OCI-LY7 (cell line): ENCODE results near the gene RHOG. TPM values are rescaled to one million over a fixed set of nuclear protein-coding genes. Genes with fewer than 3 reads are reported as not detected.
A peak's percentile ranks its signal among the peaks of the same experiment; 100 is the strongest.

ENCODE experiments used
- Bru-seq: library from RNA; stranded (reverse); fragments of 400-500 nt; gene quantifications from one replicate; lab custom pipeline; 2021; lab: Mats Ljungman, UMichigan
- BruChase-seq, 2 experiments: library from RNA; stranded (reverse); fragments of 400-500 nt; gene quantifications; one replicate each; lab custom pipeline; 2021; lab: Mats Ljungman, UMichigan
- BruUV-seq: library from RNA; stranded (reverse); fragments of 400-500 nt; replicated peaks from 2 replicates; lab custom pipeline; 2021; lab: Mats Ljungman, UMichigan
- CTCF ChIA-PET: fragments of 300-600 bp; sonication (Branson Sonifier 250); formaldehyde crosslinking; loops from one replicate; lab custom pipeline; 2022; ENCODE audit warnings: antibody characterized with exemption; ENCODE audit not compliant: unreplicated experiment; lab: Charles Lee
- POLR2A ChIA-PET: fragments of 300-600 bp; sonication (Branson Sonifier 250); formaldehyde crosslinking; loops from one replicate; lab custom pipeline; 2022; ENCODE audit warnings: antibody characterized with exemption; lab: Charles Lee
- DNase-seq: peaks from one replicate; pipeline ENCODE4 v3.0.0-alpha.2; 2015; ENCODE audit warnings: low spot score
- H2AFZ ChIP-seq: fragments of 200-600 bp; sonication (generic), shearing (Covaris generic); 2 replicates; pipeline ENCODE4 v1.6.1; 2014; ENCODE audit warnings: mild to moderate bottlenecking, antibody characterized with exemption, low read length, moderate library complexity
- H3K27ac ChIP-seq: fragments of 200-600 bp; sonication (generic); 2 replicates; pipeline ENCODE4 v1.5.1; 2014; ENCODE audit warnings: mixed run types, low read depth, mild to moderate bottlenecking, moderate library complexity, low read length, inconsistent platforms; ENCODE audit not compliant: poor library complexity, severe bottlenecking
- H3K36me3 ChIP-seq: fragments of 200-600 bp; sonication (generic); 2 replicates; pipeline ENCODE4 v1.6.1; 2014; ENCODE audit warnings: mild to moderate bottlenecking, antibody characterized with exemption, low read length, moderate library complexity, mixed read lengths; ENCODE audit not compliant: insufficient read depth
- H3K4me1 ChIP-seq: fragments of 200-600 bp; sonication (generic); 2 replicates; pipeline ENCODE4 v1.5.1; 2014; ENCODE audit warnings: mild to moderate bottlenecking, low read length; ENCODE audit not compliant: insufficient read depth, poor library complexity, severe bottlenecking
- H3K4me2 ChIP-seq: fragments of 200-600 bp; sonication (generic); 2 replicates; pipeline ENCODE4 v1.6.1; 2014; ENCODE audit warnings: mild to moderate bottlenecking, low read length
- H3K4me3 ChIP-seq: fragments of 200-600 bp; sonication (generic); 2 replicates; pipeline ENCODE4 v1.5.1; 2014; ENCODE audit warnings: mild to moderate bottlenecking, low read depth, low read length; ENCODE audit not compliant: poor library complexity, severe bottlenecking
- H3K79me2 ChIP-seq: fragments of 200-600 bp; sonication (generic); 2 replicates; pipeline ENCODE4 v1.6.1; 2016; ENCODE audit warnings: low read depth, mild to moderate bottlenecking, low read length, moderate library complexity, mixed read lengths; ENCODE audit not compliant: insufficient read depth
- H3K9me2 ChIP-seq: fragments of 200-600 bp; sonication (generic); 2 replicates; pipeline ENCODE4 v1.6.1; 2016; ENCODE audit warnings: mild to moderate bottlenecking, low read length, mixed read lengths; ENCODE audit not compliant: insufficient read depth
- H3K9me3 ChIP-seq: fragments of 200-600 bp; sonication (generic); 2 replicates; pipeline ENCODE4 v1.6.1; 2014; ENCODE audit warnings: mild to moderate bottlenecking, mixed run types, low read length, mixed read lengths
- H4K20me1 ChIP-seq: fragments of 200-600 bp; sonication (generic); 2 replicates; pipeline ENCODE4 v1.6.1; 2014; ENCODE audit warnings: mild to moderate bottlenecking, antibody characterized with exemption, low read length, moderate library complexity, mixed read lengths; ENCODE audit not compliant: insufficient read depth
- EZH2phosphoT487 ChIP-seq: fragments of 200-600 bp; sonication (generic); IDR thresholded peaks from 2 replicates; pipeline ENCODE4 v1.6.1; 2018; ENCODE audit warnings: low read depth, borderline replicate concordance, mild to moderate bottlenecking, mixed run types, antibody characterized with exemption, low read length, moderate library complexity, mixed read lengths
- intact Hi-C: fragments of 100-400 bp; cut with micrococcal nuclease; formaldehyde crosslinking; loops from one replicate; pipeline ENCODE4 v1.10.0; 2022; ENCODE audit not compliant: unreplicated experiment
- long read RNA-seq: library from polyadenylated mRNA; stranded (forward); transcript quantifications from one replicate; pipeline ENCODE4 v2.0.0, GENCODE V29; 2022
- total RNA-seq, 2 experiments: library from RNA; depleted of rRNA in 1 of 2; stranded (reverse); fragments of >200 nt in 1 of 2; shearing (Covaris generic) in 1 of 2; gene quantifications; 2 replicates each; pipeline ENCODE4 v1.2.3, GENCODE V29; 2014 to 2022
- TF ChIP-seq, protein P1 (sequence below): fragments of 200-600 bp; sonication (generic); conservative IDR thresholded peaks from 2 replicates; pipeline ENCODE4 v1.5.1; 2014; ENCODE audit warnings: mild to moderate bottlenecking, antibody characterized with exemption, low read length, moderate library complexity, mixed read lengths

RHOG gene
- total RNA-seq (2014; rRNA removed; shearing (Covaris generic)) = 20.9 and 26.2 TPM in 2 replicates
- 54.8 and 57.8 TPM in 2 replicates for total RNA-seq (2022)
- Bru-seq, nascent RNA = percentile 73 among the genes with signal in this experiment
- percentile 66 among the genes with signal in this experiment for BruChase-seq, experiment 1, labeled RNA remaining after a 6-hour chase
- percentile 67 among the genes with signal in this experiment for BruChase-seq, experiment 2, labeled RNA remaining after a 2-hour chase
- long read RNA-seq, transcript RHOG-201 (2 exons, 1,319 nt) = major isoform, 18 of 24 reads
- long read RNA-seq, partial matches to known transcripts = 4 of 24 reads
- long read RNA-seq, other reads (novel, unspliced or antisense) = 2 of 24 reads

DNA sequence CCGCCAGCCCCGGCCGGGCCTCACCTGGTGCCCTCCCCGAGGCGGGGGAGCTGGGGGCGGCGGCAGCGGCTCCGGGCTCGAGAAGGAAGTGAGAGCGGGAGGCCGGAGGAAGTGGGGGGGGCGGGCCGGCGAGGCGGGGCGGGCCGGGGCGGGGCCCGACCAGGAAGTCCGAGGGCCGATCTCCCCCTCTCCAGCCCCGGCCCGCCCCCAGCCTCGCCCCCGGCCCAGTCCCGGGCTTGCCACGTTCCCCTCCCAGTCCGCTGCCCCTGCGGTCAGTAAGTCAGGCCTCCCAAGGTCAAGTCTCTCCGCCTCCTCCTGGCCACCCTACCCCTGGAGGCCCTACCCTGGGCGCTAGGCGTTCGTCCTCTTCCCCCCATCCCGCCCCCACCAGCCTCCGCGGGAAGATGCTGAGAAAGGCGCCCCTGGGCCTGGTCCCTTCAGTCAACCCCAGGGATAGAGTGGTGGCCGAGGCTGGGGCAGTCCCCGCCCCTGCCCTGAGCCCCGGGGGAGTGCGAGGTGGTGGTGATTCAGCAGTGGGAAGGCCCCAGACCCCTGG, at the start of gene RHOG:
Gene RHOG (minus strand): TSS at position 90 of the 556 bp plus-strand sequence. CDS start 12,821 bp downstream, outside the sequence.
- Histone ChIP-seq H3K27ac (peak within 1 kb of the TSS; percentile 82), H3K4me1 (peaks cover 47% of the 10 kb centered on the region), H3K9me3 (no peaks in the 10 kb centered on the region), H3K9me2 (no peaks in the 10 kb centered on the region), H3K4me2 (peak within 1 kb of the TSS; percentile 89), H3K79me2 (peaks cover 43% of the 10 kb centered on the region; the same call in 1 of the 2 replicates), H3K36me3 (peaks cover 9% of the 10 kb centered on the region; the same call in 1 of the 2 replicates), H3K4me3 (peak within 1 kb of the TSS; percentile 81), H2AFZ (peak within 1 kb of the TSS; percentile 98), H4K20me1 (peaks cover 25% of the 10 kb centered on the region; the same call in 1 of the 2 replicates)
- TF ChIP-seq, protein P1, sequence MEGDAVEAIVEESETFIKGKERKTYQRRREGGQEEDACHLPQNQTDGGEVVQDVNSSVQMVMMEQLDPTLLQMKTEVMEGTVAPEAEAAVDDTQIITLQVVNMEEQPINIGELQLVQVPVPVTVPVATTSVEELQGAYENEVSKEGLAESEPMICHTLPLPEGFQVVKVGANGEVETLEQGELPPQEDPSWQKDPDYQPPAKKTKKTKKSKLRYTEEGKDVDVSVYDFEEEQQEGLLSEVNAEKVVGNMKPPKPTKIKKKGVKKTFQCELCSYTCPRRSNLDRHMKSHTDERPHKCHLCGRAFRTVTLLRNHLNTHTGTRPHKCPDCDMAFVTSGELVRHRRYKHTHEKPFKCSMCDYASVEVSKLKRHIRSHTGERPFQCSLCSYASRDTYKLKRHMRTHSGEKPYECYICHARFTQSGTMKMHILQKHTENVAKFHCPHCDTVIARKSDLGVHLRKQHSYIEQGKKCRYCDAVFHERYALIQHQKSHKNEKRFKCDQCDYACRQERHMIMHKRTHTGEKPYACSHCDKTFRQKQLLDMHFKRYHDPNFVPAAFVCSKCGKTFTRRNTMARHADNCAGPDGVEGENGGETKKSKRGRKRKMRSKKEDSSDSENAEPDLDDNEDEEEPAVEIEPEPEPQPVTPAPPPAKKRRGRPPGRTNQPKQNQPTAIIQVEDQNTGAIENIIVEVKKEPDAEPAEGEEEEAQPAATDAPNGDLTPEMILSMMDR = no peak
- TF ChIP-seq EZH2phosphoT487 = no peak
- CTCF ChIA-PET = interaction anchor here (0.6 to 1.8 kb wide), 10 partner anchors 8 to 255 kb away, joined by 3 to 20 read pairs (median 6); no protein-coding TSS in a partner anchor
- DNase-seq = peak; percentile 82
- BruUV-seq = no TSS peak
- POLR2A ChIA-PET = interaction anchor here (0.6 to 6.3 kb wide), 24 partner anchors 8 to 1758 kb away, joined by 3 to 75 read pairs (median 4); partner anchors contain the start of genes PGAP2 and STIM1
- intact Hi-C loops = loop anchor here (1.0 kb wide), 1 partner anchor 17 kb away; no protein-coding TSS in a partner anchor

DNA sequence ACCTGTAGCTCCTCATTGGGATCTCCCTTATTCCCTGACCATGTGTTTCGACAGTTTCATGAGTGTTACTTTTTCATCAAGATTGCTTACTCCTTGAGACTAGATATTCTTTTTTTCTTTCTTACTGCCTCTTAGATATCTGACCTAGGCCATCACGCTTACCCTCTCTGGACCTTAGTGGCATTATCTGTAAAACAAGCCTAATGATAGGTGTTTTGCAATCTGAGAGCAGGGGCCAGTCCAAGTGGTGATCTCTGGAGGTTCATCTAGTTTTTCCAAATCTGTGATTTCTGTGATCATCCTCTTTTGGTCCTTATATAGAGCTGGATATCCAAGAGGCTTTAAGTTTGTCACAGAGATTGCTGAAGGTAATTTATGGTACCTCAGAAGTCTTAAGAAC, 49.3 kb upstream of the RHOG start:
- intact Hi-C loops = no loop called here
- Histone ChIP-seq H3K4me3 (no peak overlapping the region), H3K4me1 (peaks cover 68% of the 10 kb centered on the region), H3K4me2 (no peak overlapping the region), H3K79me2 (peaks cover 23% of the 10 kb centered on the region; the same call in 1 of the 2 replicates), H2AFZ (no peak overlapping the region), H3K27ac (no peak overlapping the region), H3K36me3 (no peaks in the 10 kb centered on the region), H3K9me3 (no peaks in the 10 kb centered on the region), H3K9me2 (no peaks in the 10 kb centered on the region), H4K20me1 (0 out of 2 replicates have a peak, but pooled peaks cover 6% of the 10 kb centered on the region)
- CTCF ChIA-PET = interaction anchor here (0.5 kb wide), 1 partner anchor 15 kb away, joined by 3 read pairs; no protein-coding TSS in a partner anchor
- TF ChIP-seq EZH2phosphoT487 = no peak
- TF ChIP-seq, protein P1 = no peak
- BruUV-seq = no TSS peak
- POLR2A ChIA-PET = interaction anchor here (0.5 to 2.2 kb wide), 7 partner anchors 12 to 884 kb away, joined by 3 to 17 read pairs (median 4); partner anchors contain the start of gene STIM1
- no peak for DNase-seq
